NB4 (cell line): ENCODE data around the gene PBX1.

Experiments used
- DNase-seq: peaks from one replicate; pipeline ENCODE4 v3.0.0; 2010; ENCODE audit warnings: low read depth
- H3K4me3 ChIP-seq: one replicate; pipeline ENCODE4 v1.5.1; 2011; ENCODE audit warnings: mild to moderate bottlenecking, low read depth, low read length, moderate library complexity
- CTCF ChIP-seq: IDR thresholded peaks from one replicate; pipeline ENCODE4 v1.5.1; 2012; ENCODE audit warnings: low read depth, low read length
- MAX ChIP-seq: IDR thresholded peaks from 2 replicates; pipeline ENCODE4 v1.6.1; 2011; ENCODE audit warnings: low read depth, low read length
- MYC ChIP-seq: IDR thresholded peaks from 2 replicates; pipeline ENCODE4 v1.6.1; 2011; ENCODE audit warnings: low read depth, low read length
- POLR2A ChIP-seq: IDR thresholded peaks from 2 replicates; pipeline ENCODE4 v1.6.1; 2011; ENCODE audit warnings: mild to moderate bottlenecking; ENCODE audit not compliant: insufficient read length; ENCODE audit errors: extremely low read depth

Gene PBX1

GRCh38 chr1:164739189-164739588, 180.2 kb downstream of the PBX1 start:
- no peak for DNase-seq
- H3K4me3 ChIP-seq: no peak overlapping the region
- TF ChIP-seq POLR2A (no peak), MAX (no peak), MYC (no peak)

GRCh38 chr1:164740000-164740526, 181.1 kb downstream of the PBX1 start:
- H3K4me3 ChIP-seq: no peak overlapping the region
- no peak for DNase-seq
- no peak for TF ChIP-seq MYC
- TF ChIP-seq CTCF: no peak
- TF ChIP-seq MAX: no peak
- TF ChIP-seq POLR2A: no peak

GRCh38 chr1:164742745-164743144, 183.8 kb downstream of the PBX1 start:
- no peak for TF ChIP-seq MAX
- no peak for TF ChIP-seq POLR2A
- TF ChIP-seq CTCF: no peak
- no peak for TF ChIP-seq MYC
- no peak overlapping the region for H3K4me3 ChIP-seq
- DNase-seq: no peak

- TF ChIP-seq POLR2A: no peak
- no peak for TF ChIP-seq MYC
- TF ChIP-seq MAX: no peak
- no peak for TF ChIP-seq CTCF
- no peak overlapping the region for H3K4me3 ChIP-seq
- DNase-seq: no peak
These were observed 185.0 kb downstream of the PBX1 start for GRCh38 chr1:164743976-164744375.

- no peak for DNase-seq
- TF ChIP-seq CTCF (no peak), POLR2A (no peak), MAX (no peak), MYC (no peak)
- no peak overlapping the region for H3K4me3 ChIP-seq
These were observed 186.8 kb downstream of the PBX1 start for GRCh38 chr1:164745736-164746135.

GRCh38 chr1:164746632-164747031, 187.6 kb downstream of the PBX1 start:
- TF ChIP-seq CTCF (no peak), POLR2A (no peak)
- no peak overlapping the region for H3K4me3 ChIP-seq

More at GRCh38 chr1:164746632-164747031, 187.6 kb downstream of the PBX1 start:
- DNase-seq: no peak
